DOHH2 (cell line): Measurements from ENCODE around the gene SH3BGRL.

Source experiments
- H3F3A ChIP-seq: fragments of 200-600 bp; sonication (generic), shearing (Covaris generic); 2 replicates; pipeline ENCODE4 v1.6.0; 2016; ENCODE audit warnings: antibody characterized with exemption, mild to moderate bottlenecking; ENCODE audit not compliant: control insufficient read depth, insufficient read depth
- H3K27ac ChIP-seq: fragments of 200-600 bp; sonication (generic); 2 replicates; pipeline ENCODE4 v1.5.1; 2014; ENCODE audit warnings: low read depth, mild to moderate bottlenecking, low read length, moderate library complexity
- H3K27me3 ChIP-seq: fragments of 200-600 bp; sonication (generic); 2 replicates; pipeline ENCODE4 v1.6.1; 2014; ENCODE audit warnings: mild to moderate bottlenecking, low read length, mixed read lengths; ENCODE audit not compliant: control insufficient read depth
- H3K36me3 ChIP-seq: fragments of 200-600 bp; sonication (generic); 2 replicates; pipeline ENCODE4 v1.6.1; 2014; ENCODE audit warnings: mild to moderate bottlenecking, low read length, moderate library complexity, mixed read lengths; ENCODE audit not compliant: control insufficient read depth
- H3K4me1 ChIP-seq: fragments of 200-600 bp; sonication (generic); 2 replicates; pipeline ENCODE4 v1.6.1; 2014; ENCODE audit warnings: mild to moderate bottlenecking, low read length, mixed read lengths; ENCODE audit not compliant: control insufficient read depth
- H3K4me2 ChIP-seq: fragments of 200-600 bp; sonication (generic); 2 replicates; pipeline ENCODE4 v1.6.0; 2014; ENCODE audit warnings: mild to moderate bottlenecking, low read length, moderate library complexity
- H3K4me3 ChIP-seq: fragments of 200-600 bp; sonication (generic); 2 replicates; pipeline ENCODE4 v1.5.1; 2014; ENCODE audit warnings: mild to moderate bottlenecking, low read length, mixed read lengths
- H3K79me2 ChIP-seq: fragments of 200-600 bp; sonication (generic); 2 replicates; pipeline ENCODE4 v1.6.1; 2014; ENCODE audit warnings: mild to moderate bottlenecking, low read length, mixed read lengths; ENCODE audit not compliant: control insufficient read depth
- H3K9me2 ChIP-seq: fragments of 200-600 bp; sonication (generic); replicated peaks from 2 replicates; pipeline ENCODE4 v1.6.1; 2014; ENCODE audit warnings: mild to moderate bottlenecking, low read length, mixed read lengths; ENCODE audit not compliant: control insufficient read depth
- H3K9me3 ChIP-seq: fragments of 200-600 bp; sonication (generic); 2 replicates; pipeline ENCODE4 v1.6.1; 2014; ENCODE audit warnings: antibody characterized with exemption, low read length, mixed read lengths; ENCODE audit not compliant: control insufficient read depth, insufficient read depth
- H4K20me1 ChIP-seq: fragments of 200-600 bp; sonication (generic); 2 replicates; pipeline ENCODE4 v1.6.0; 2014; ENCODE audit warnings: low read depth, mild to moderate bottlenecking, antibody characterized with exemption, low read length, moderate library complexity; ENCODE audit not compliant: control insufficient read depth, insufficient read depth
- CTCF ChIP-seq: fragments of 200-600 bp; sonication (generic); IDR thresholded peaks from one replicate; pipeline ENCODE4 v1.5.1; 2014; ENCODE audit warnings: antibody characterized with exemption, mild to moderate bottlenecking, low read depth, low read length; ENCODE audit not compliant: poor library complexity, severe bottlenecking
- EZH2phosphoT487 ChIP-seq: fragments of 200-600 bp; sonication (generic); IDR thresholded peaks from 2 replicates; pipeline ENCODE4 v1.6.1; 2017; ENCODE audit warnings: borderline replicate concordance, mild to moderate bottlenecking, antibody characterized with exemption, low read length, moderate library complexity, mixed read lengths

Gene SH3BGRL

GRCh38 chrX:81291996-81292395, 90.1 kb downstream of the SH3BGRL start:
- TF ChIP-seq EZH2phosphoT487 (no peak), CTCF (no peak)

GRCh38 chrX:81294101-81294500, 92.2 kb downstream of the SH3BGRL start:
- no peak overlapping the region for H3K4me2 ChIP-seq
- H3F3A ChIP-seq = no peaks in the 10 kb centered on the region
- no peaks in the 10 kb centered on the region for H3K27me3 ChIP-seq
- no peaks in the 10 kb centered on the region for H3K79me2 ChIP-seq
- H3K9me2 ChIP-seq = no peaks in the 10 kb centered on the region
- H3K36me3 ChIP-seq = no peaks in the 10 kb centered on the region
- TF ChIP-seq EZH2phosphoT487 (no peak), CTCF (no peak)
- no peak overlapping the region for H3K27ac ChIP-seq
- no peaks in the 10 kb centered on the region for H4K20me1 ChIP-seq
- H3K9me3 ChIP-seq = peaks cover 13% of the 10 kb centered on the region
- no peak overlapping the region for H3K4me3 ChIP-seq
- no peaks in the 10 kb centered on the region for H3K4me1 ChIP-seq

More at GRCh38 chrX:81291996-81292395, 90.1 kb downstream of the SH3BGRL start:
- Histone ChIP-seq H3K36me3 (no peaks in the 10 kb centered on the region), H3K4me3 (no peak overlapping the region), H3K4me1 (no peaks in the 10 kb centered on the region), H4K20me1 (no peaks in the 10 kb centered on the region), H3K4me2 (no peak overlapping the region), H3K79me2 (no peaks in the 10 kb centered on the region), H3K9me3 (peaks cover 13% of the 10 kb centered on the region), H3K9me2 (no peaks in the 10 kb centered on the region), H3F3A (no peaks in the 10 kb centered on the region), H3K27ac (no peak overlapping the region), H3K27me3 (no peaks in the 10 kb centered on the region)

GRCh38 chrX:81301877-81302276, 100.0 kb downstream of the SH3BGRL start:
- Histone ChIP-seq H3K4me1 (no peaks in the 10 kb centered on the region), H3K4me3 (no peak overlapping the region), H3K27me3 (no peaks in the 10 kb centered on the region), H3K79me2 (no peaks in the 10 kb centered on the region), H3K9me3 (no peaks in the 10 kb centered on the region), H3K4me2 (no peak overlapping the region), H3K36me3 (no peaks in the 10 kb centered on the region), H3K27ac (no peak overlapping the region), H3F3A (no peaks in the 10 kb centered on the region), H4K20me1 (no peaks in the 10 kb centered on the region), H3K9me2 (no peaks in the 10 kb centered on the region)
- TF ChIP-seq CTCF (no peak), EZH2phosphoT487 (no peak)

GRCh38 chrX:81304563-81304962, 102.7 kb downstream of the SH3BGRL start:
- H3K9me2 ChIP-seq = no peaks in the 10 kb centered on the region
- H3K27ac ChIP-seq = no peak overlapping the region
- H3K4me1 ChIP-seq = no peaks in the 10 kb centered on the region
- no peaks in the 10 kb centered on the region for H3K36me3 ChIP-seq
- no peaks in the 10 kb centered on the region for H3K79me2 ChIP-seq
- H3K9me3 ChIP-seq = no peaks in the 10 kb centered on the region
- no peak overlapping the region for H3K4me3 ChIP-seq
- H3K27me3 ChIP-seq = no peaks in the 10 kb centered on the region
- H3K4me2 ChIP-seq = no peak overlapping the region
- no peak for TF ChIP-seq EZH2phosphoT487
- TF ChIP-seq CTCF = no peak
- H4K20me1 ChIP-seq = no peaks in the 10 kb centered on the region
- no peaks in the 10 kb centered on the region for H3F3A ChIP-seq
